ENCODE measurements around the gene GALNT16.
A peak's percentile ranks its signal among the peaks of the same experiment; 100 is the strongest.
"Not testable (repeated sequence)": the region's sequence is repeated elsewhere in the genome, so short reads cannot be mapped to it uniquely, and the experiment has no call there.

GALNT16 gene
- 0 to 5.4 (median 0) reads per million in 17 experiments for total RNA-seq

DNA sequence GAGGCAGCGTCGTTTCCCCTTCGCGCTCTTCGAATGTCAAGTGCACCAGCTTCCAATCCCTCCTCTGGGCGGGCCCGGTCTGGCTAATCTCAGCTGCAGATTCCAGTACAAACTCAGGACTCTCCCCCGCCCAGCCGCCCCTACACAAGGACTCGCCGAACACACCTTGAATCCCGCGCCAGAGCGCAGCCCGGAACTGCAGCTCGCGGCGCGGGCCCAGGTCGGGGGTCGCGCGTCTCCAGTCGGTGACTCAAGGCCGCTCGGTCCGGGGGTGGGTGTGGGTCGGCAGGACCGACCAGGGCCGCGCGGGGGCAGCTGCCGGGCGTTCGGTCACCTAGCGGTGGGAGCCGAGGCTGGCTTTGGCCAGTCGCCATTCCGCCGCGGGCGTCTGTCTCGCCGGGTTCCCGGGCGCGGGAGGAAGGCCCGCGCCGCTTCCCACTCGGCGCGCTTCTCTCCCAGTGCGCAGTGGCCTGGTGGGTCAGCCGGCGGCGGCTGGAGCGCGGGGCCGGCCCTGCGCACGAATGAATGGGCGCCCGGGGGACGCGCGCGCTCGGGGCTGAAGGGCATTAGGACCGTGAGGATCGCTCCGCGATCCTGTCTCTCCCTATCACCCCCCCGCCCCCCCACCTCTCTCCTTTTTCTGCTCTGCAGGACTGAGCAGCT, at the start of gene GALNT16:
Gene GALNT16, plus strand, starts transcription at position 632 of the 663 bp plus-strand sequence. CDS start 133 bp downstream, outside the sequence.
- DNase-seq: peak in 2 of 4 experiments; percentile 25 to 42

DNA sequence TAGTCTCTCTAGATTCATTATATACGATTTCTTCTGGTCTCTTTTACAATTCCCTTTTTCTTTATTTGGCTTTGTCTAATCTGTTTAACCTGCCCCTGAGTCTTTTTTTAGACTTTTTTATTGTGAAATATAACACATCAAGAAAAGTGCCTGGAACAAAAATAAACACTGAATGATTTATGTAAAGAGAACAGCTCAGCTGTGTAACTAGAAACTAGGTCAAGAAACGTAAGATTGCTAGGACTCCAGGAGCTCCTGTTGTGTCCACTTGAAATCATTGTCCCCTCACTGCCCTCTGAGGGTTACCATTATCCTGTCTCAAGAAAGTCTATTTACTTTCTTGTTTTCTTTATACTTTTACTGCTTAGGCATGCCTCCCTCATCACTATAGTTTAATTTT, 45.6 kb upstream of the GALNT16 start:
- DNase-seq: no peak

DNA sequence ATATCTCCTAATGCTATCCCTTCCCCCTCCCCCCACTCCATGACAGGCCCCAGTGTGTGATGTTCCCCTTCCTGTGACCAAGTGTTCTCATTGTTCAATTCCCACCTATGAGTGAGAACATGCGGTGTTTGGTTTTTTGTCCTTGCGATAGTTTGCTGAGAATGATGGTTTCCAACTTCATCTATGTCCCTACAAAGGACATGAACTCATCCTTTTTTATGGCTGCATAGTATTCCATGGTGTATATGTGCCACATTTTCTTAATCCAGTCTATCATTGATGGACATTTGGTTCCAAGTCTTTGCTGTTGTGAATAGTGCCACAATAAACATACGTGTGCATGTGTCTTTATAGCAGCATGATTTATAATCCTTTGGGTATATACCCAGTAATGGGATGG, 42.3 kb upstream of the GALNT16 start:
- not testable (repeated sequence) for DNase-seq

DNA sequence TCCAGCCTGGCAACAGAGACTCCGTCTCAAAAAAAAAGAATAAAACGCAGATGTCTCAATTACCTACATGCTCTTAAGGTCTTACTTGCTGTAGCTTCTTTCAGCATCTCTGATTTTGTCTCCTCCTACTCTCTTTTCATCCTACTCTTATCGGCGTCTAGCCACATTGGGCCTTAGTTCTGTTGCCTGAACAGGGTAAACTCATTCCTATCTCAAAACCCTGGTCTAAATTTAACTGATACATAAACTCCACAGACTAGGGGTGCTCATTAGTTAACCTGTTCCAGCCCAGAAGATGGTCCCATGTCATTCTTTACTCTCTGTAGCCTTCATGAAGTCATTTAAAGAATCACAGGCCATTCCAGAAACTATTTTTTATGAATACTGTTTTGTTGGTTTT, 35.0 kb upstream of the GALNT16 start:
- DNase-seq: no peak

DNA sequence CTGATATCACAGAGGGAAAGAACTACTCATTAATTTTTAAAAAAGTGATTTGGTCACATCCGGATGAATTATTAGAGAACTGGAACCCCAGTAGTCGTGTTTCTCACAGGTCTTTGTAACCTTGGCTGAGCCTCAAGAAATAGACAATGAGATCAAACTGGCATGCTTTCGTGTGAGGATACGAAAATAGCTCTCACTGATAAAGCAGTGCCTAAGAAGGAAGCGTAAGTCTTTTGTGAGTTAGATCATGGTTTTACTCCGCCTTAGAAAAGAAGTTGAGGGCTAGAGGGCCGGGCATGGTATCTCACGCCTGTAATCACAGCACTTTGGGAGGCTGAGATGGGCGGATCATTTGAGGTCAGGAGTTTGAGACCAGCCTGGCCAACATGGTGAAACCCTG, 33.8 kb upstream of the GALNT16 start:
- no peak for DNase-seq

DNA sequence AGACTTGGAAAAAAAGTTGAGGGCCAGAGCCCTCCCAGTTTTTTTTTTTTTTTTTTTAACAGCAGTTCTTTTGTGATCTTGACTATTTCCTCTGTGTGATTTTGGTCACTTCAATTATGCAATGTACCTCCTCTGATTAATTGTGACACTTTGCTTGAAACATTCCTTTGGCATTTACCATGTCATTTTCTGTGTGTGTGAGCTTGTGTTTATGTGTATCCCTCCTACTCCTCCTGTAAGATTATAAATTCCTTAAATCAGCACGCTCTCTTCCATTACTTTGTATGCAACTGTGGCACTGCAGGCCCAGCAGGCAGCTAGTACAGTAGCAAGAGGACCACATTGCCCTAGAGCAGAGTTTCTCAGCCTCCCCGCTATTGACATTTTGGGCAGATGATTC, 33.2 kb upstream of the GALNT16 start:
- DNase-seq: no peak

DNA sequence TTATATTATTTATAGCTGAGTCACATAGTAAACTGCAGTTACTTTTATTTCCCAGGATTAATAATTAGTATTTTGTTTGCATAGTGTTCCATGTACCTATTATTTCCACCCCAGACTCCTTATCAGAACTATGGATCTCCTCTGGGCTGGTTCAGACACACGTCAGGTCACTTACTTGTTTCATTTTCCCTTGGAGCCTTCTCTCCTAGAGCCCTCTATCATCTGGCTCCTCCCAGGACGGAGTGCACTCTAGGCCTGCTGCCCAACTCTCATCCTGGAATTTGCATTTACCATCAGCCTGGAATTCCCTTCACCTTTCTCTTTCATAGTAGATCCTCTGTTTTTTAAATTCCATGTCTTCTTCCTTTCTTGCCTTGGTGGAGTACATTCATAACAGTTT, 28.5 kb upstream of the GALNT16 start:
- no peak for DNase-seq

DNA sequence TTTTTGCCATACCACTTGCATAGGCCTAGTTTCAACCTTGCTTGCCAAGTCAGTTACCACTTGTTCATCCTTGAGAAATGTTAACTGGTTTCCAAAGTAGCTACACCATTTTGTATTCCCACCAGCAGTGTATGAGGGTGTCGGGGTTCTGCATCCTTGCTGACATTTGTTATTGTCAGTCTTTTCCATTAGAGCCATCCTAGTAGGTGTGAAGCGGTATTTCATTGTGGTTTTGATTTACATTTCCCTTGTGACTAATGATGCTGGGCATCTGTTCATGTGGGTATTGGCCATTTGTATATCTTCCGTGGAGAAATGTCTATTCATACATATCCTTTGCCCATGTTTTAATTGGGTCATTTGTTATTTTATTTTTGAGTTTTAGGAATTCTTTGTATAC, 27.6 kb upstream of the GALNT16 start:
- no peak for DNase-seq

DNA sequence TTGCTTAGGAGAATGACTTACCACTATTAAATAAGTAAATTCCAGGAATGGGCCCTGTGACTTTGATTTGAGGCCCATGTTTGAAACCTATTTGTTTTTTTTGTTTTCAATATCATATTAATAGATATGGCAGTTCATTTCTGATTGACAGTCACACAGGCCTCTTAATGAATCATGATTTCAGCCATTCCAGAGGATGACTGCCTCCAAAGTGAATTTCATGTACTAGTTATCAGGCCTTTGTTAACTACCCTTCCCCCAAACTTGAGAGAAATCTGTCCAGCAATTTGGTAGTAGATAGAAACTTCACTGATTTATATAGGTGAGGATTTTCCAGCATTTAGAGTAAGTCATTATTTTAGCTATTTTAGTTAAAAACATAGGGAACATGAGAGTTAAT, 25.9 kb upstream of the GALNT16 start:
- DNase-seq: no peak

DNA sequence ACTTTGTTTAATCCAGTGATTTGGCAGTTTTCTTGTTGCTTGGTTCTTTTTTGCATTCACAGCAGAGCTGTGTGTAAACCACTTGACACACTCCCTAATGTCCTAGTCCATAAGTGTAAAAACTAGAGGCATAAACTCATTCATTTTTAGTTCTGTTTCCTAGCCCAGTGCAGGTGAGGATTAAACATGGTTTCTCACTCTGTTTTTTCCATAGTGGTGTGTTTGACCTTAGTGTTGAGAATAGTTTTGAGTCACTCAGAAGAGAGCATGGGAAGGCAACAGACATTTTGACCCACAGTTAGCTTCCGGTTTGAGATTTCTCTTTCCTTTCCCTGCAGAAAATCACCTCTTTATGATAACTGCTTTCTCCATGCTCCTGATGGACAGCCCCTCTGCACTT, 24.2 kb upstream of the GALNT16 start:
- DNase-seq: no peak

DNA sequence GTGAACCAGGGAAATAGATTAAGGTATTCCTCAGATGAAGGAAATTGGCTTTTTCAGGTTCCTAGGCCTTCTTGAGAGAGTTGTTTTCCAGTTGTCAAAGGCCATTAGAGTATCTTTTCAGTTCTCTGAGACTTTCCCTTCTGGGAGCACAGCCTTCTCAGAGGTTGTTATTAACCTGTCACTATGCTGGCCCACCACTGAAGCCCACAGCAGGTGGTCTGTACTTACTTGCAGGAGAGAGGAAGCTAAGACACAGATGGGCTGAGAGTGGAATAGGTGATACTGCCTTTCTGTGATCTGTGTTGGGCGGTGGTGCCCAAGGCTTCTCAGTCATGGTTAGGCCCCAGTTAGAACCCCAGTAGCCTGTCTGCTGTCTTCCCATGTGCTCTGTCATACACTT, 22.8 kb upstream of the GALNT16 start:
- no peak for DNase-seq

DNA sequence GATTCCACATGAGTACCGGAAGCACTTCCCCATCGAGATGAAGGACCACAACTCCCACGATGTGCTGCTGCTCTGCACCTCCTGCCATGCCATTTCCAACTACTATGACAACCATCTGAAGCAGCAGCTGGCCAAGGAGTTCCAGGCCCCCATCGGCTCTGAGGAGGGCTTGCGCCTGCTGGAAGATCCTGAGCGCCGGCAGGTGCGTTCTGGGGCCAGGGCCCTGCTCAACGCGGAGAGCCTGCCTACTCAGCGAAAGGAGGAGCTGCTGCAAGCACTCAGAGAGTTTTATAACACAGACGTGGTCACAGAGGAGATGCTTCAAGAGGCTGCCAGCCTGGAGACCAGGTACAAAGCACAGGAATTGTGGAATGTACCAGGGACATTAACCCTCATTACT, 22.4 kb upstream of the GALNT16 start:
- no peak for DNase-seq

DNA sequence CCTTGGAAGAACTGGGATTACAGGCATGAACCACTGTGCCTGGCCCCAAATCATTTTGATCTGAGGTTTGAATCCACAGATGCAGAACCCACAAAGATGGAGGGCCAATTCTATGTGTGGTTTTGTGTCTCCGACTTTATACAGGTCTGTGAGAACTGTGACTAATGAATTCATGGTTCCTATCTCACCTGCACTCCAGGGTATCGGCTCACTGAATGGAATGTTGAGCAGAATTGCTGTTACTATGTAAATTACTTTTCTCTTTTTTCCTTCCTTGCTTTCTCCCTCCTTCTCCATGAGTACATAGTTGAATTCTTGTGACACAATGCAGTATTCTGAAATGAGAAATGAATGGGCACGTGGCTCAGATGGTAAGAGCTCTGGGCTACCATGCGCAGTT, 21.1 kb upstream of the GALNT16 start:
- no peak for DNase-seq

DNA sequence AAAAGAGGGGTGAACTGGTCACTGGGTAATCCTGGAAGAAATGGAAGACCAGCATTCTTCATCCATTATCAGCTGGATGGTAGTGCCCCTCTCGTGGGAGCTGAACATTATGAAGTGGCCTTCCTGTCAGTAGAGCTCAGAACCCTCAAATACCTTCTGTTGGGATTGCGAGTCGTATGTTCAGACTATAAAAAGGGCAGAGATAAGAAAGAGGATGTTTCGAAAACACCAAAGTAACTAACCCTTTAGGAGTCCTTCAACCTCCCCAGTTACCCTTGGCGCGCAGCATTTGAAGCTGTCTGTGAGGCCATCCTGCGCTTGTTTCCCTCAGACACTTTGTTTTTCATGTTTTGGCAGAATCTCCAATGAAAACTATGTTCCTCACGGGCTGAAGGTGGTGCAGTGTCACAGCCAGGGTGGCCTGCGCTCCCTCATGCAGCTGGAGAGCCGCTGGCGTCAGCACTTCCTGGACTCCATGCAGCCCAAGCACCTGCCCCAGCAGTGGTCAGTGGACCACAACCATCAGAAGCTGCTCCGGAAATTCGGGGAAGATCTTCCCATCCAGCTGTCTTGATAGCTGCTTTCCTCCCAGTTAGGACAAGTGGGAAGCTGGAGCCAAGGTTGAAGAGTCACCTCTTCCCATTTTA, 19.3 kb upstream of the GALNT16 start:
- DNase-seq: no peak

DNA sequence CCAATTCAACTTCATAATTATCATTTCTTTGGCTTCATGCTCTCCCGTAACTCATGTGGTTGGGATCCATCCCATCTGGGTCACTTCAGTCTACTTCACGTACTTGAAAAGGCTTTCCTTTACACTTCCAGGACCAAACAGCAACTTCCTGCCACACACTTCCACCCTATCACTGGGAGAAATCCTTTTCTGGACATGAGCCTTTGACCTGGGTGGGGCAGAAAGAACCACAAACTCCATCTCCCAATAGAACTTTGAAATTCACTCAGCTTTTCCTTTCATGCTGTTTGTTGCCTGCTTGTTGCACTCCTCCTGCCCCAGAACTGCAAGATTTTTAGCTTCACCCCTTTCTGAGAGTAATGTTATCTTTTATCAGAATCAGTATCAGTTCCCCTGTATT, 18.4 kb upstream of the GALNT16 start:
- no peak for DNase-seq

DNA sequence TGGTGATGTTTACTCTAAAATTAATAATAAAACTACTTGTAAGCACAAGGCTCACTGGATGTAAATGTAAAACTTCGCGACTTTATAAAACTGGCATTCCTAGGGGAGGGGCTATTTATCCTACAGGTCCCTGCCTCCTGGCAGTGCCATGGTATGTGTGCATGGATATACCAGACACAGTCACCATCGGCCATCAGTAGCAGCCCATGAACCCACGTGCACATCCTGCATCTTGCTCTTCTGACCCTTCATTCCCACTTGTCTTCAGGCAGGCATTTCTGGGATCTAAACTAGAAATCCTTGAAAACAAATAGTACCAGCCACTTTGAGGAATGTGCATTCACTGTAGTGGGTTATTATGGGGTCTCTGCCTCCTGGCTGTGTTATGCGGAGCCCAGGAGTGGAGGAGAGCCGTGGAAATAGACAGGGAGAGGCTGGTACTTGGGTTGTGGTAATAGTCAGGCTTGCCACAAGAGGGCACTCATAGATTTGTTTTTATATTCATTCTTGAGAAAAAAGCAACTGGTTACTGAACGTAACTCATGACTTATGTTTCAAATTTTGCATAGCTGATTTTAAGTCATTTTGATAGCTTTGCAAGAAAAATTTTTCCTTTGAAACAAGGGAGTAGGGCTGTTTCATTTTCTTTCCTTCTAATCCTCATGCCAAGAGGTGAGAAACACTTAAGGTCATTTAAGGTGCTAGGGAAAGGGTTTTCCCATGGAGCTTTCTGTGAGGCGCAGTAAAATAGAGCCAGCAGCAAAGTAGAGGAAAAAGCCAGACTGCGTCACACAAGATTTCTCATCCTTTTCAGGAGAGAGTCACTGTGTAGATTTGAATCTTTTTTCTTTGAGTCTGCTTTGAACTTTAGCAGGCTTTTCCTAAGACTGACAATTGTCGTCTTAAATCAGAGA, 17.4 kb upstream of the GALNT16 start:
- peak; percentile 64 to 76 (median 73) for DNase-seq

DNA sequence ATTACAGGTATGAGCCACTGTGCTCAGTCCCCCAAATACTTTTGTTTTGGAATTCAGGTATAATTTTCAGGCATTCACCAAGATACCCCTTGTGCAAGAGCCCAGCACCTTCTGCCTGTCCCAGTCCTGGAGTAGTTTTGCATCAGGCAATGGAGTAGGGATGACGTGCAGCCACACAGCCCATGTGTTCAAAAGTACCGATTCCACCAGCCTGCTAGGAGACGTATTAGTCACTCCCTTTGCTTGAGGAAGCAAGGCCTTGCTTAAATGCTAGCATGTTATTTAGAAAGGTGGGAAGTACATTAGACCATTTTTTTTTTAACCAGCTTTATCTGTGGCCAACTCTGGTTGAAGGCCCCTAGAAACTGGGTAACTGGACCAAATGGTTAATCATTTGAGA, 15.0 kb upstream of the GALNT16 start:
- DNase-seq: no peak

DNA sequence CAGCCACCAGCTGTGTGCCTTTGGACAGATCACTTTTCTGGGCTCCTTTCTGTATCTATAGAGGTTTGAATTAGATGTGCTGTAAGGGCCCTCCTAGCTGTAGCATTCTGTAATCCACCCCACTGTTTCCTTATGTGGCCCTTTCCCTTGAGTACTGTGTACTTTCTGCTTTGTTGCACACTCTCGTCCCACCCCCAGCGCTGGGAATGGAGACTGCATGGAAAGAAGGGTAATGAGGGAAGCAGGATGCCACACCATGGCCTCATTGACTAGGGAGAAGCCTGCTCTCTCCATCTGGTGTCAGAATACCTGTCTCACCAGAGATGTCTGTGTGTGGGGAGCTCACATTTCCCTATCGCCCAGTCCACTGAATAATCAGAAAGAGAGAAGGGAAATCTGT, 13.6 kb upstream of the GALNT16 start:
- DNase-seq: no peak

DNA sequence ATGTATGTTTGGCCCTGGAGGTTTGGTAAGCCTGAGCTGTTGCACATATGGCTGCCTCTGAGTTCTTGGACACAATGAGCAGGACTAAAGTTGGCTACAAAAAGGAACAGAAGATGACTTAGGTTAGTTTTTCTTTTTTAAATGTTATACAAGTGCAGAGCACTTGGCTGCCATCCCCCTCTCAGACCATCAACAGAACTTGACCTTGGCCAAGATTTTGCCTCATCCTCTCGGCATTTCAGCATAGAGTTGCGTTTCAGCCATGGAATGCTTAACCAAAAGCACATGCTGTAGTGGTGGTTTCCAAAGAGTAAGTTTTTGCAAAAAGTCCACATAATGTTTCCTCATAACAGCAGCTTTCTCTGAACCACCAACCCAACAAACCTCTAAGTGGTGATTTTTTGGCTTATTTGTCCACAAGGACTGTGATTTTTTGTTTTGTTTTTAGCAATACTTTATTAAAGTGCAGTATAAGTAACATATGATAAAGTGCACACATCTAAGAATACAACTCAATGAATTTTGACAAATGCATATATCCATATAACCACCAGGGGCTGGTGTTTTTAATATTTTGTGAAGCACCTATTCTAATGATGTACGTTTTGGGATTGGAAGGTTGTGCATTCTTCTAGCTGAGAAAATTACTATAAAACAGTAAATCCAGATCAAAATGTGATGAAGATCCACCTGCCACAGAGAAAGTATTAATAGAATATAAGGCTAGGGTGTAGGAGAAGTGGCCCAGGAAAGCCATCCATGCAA, 12.1 kb upstream of the GALNT16 start:
- no peak for DNase-seq

DNA sequence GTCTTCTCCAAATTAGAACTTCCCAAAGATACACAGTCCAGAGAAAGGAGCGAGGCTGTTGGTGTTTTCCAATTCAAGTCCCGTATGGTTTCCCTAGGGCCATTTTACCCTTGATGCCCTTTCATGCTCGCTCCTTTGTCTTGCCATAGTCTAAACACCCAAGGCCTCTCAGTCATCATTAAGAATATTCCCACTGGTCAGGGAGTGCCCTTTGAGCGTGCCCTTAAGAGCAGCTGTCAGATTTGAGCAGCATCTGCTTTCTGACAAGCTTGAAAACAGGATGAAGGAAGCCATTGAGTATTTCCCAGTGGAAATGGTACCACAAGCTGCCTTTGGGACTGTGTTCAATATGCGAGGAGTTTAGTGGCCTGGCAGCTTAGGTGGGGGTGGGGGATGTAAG, 10.4 kb upstream of the GALNT16 start:
- DNase-seq: no peak

DNA sequence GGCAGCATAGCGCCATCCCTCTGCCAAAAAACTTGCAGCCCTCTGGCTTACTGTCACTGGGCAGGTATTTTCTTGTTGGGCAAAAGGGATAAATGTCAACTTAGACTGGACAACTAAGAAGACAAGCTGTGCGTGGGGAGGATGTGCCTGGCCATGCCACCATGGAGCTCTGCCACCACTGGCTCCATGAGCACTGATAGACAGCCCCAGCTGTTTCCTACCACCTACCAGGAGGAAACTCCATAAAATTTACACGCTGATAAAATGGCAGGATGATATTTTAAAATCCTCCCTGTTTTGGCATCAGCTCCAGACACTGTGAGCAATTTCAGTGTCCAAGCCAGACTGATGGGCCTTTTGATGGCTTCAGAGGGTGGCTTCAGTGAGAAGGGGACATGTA, 7.1 kb upstream of the GALNT16 start:
- no peak for DNase-seq

DNA sequence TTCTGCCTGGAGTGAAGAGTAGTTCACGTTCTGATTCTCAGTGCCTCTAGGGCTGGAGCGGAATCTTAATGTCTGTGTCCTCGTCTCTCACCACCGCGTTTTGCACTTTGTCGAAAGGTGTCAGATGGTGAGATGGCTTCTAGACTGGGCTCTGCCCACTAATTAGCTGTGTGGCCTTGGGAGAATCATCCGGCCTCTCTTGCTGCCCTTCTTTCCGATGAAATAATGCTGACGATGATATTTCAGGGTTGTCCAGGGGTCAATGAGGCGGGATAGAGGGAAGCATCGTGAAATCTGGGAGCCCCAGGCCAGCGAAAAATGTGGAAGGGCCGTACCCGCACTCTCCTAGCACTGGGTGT, 811 bp upstream of the GALNT16 start:
- no peak for DNase-seq

All from suppressor macrophage (primary cell).